CMK (cell line): Measurements from ENCODE around the gene CCDC157.

Source experiments
- DNase-seq: peaks from one replicate; pipeline ENCODE4 v3.0.0-alpha.2; 2010; ENCODE audit warnings: low read depth

The CCDC157 gene

DNA sequence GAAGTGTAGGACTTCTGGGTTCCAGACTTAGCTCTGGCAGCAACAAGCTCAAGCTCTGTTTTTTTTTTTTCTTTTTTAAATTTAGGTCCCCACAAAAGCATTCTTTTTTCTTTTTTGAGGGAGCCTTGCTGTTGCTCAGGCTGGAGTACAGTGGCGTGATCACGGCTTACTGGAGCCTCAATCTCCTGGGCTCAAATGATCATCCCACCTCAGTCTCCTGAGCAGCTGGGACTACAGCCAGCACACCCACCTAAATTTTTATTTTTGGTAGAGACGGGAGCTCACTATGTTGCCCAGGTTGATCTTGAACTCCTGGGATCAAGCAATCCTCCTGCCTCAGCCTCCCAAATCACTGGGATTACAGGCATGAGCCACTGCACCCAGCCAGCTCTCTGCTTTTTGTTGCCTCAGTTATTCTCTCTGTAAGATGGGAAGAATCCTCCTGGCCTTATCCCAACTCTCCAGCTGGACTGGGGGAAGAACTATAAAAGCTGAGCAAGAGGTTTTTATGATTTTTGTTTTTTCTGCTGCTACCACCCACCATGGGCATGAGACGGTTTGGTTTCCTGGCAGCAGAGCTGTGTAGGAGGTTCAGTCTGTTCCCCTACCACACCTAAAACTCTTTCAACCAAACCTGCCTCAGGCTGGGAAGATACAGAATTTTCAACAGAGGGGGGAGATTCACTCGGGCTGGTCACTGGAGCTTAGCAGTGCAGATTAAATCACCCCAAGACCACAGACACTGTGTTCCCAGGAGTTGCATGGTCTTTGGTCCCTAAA is 57.1 kb downstream of the CCDC157 start:
- no peak for DNase-seq

DNA sequence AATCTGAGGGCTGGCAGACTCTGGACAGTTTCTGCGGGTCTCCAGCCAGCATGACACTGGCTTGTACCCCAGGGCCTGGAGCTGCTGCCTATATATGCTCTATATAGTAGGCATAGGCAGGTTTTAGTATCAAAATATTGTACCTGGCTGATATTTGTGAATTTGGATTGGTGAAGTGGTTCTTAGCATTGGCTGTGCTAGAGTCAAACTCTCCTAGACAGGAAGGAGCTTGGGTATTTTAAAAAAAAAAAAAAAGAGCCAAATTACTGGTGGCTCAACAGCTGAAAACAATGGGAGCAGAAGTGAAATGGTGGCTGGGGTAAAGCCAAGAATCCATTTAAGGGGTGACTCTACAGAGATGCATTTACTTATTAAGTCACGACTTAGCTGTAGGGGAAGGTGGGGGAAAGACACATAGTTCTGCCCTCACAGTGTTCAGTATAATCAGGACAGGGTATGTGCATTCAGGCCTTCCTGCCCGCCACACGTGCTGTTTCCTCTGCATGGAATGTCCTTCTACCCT is 57.8 kb downstream of the CCDC157 start:
- no peak for DNase-seq

DNA sequence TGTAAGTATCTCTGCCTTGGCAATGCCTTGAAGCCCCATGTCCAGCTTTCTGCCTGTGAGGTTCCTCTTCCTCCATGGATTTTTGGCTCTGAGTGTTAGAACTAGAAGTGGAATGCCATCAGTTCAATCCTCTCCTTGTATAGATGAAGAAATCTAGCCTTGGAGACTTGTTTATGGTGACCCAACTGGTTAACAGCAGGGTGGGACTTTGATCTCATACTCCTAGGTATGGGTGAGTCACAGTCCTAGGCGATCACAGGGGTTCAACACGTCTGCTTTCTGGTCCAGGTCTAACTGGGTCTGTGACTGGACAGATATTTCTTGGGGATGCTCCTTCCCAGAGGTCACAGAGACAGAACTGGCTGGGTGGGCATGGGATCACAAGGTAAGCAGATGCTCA is 59.6 kb downstream of the CCDC157 start:
- no peak for DNase-seq

DNA sequence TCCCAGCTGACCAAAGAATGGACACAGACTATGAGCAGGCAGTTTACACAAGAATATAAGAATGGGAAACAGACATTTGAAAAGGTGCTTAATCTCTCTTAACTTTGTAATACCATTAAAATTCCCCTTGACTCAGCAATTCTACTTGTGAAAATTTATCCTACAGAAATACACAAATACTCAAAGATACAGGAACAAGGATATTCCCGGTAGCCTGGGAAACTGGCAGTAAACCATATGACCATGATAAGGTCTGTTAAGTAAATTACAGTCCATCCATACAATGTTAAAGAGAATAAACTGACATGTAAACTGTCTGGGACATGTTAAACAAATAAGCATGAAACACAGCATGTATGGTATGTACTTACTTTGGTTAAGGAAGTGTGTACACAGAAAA is 60.0 kb downstream of the CCDC157 start:
- DNase-seq: no peak

DNA sequence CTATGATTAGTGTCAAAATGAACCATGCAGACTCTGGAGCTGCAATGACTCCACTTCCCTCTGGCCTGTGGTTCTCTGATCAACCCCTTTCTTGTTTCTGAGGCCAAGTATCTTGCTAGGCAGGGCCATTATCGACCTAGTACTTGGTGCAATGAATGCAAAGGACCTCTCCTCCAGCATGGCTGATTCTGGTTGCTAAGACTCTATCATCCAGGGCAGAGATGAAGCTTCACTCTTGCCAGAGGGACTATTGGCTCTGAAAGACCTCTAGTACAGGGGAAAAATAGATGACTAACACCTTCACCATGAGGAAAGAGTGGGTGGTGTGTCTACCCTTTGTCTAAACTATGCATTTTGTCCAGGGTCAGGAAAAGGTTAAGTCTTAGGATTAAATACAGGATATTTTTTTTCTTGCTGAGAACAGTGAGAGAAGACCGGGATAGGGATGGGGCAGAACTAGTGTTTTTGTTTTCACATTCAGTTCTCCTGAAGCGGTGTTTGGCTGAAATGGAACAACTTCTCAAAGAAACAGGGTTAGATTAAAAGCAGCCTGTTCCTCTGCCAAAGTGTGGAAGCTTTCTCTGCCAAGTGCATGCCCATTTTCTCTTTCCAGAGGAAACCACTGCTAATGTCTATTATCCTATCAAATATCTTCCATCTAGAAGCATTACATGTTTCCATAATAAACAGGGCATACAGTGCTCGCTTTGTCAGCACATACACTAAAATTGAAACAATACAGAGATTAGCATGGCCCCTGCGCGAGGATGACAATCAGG is 63.7 kb downstream of the CCDC157 start:
- DNase-seq: no peak

DNA sequence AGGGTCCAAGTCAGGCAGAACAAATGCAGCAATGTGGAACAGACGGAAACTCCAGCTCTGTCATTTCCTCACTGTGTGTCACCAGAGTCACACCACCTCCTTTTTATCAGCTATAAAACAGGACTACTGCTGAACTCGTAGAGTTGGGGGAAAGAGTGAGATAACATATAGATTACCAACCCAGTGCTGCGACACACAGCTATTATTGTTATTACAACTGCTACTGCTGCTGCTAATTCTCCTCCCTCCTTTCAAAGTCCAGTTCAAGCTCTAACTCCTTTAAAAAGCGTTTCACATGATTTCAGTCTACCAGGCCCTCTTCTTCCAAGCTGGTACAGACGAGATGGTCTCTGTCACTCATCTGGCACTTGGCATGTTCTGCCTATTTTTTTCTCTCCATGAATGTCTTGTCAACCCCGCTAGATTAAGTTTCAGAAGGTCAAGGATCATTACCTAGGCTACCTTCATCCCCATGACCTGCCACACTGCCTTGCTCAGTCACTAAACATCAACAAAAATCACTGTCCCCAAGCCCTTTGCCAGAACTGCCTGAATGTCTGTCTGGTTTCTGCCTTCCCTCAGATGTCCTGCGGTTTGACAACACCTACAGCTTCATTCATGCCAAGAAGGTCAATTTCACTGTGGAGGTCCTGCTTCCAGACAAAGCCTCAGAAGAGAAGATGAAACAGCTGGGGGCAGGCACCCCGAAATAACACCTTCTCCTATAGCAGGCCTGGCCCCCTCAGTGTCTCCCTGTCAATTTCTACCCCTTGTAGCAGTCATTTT is 65.1 kb downstream of the CCDC157 start:
- no peak for DNase-seq

DNA sequence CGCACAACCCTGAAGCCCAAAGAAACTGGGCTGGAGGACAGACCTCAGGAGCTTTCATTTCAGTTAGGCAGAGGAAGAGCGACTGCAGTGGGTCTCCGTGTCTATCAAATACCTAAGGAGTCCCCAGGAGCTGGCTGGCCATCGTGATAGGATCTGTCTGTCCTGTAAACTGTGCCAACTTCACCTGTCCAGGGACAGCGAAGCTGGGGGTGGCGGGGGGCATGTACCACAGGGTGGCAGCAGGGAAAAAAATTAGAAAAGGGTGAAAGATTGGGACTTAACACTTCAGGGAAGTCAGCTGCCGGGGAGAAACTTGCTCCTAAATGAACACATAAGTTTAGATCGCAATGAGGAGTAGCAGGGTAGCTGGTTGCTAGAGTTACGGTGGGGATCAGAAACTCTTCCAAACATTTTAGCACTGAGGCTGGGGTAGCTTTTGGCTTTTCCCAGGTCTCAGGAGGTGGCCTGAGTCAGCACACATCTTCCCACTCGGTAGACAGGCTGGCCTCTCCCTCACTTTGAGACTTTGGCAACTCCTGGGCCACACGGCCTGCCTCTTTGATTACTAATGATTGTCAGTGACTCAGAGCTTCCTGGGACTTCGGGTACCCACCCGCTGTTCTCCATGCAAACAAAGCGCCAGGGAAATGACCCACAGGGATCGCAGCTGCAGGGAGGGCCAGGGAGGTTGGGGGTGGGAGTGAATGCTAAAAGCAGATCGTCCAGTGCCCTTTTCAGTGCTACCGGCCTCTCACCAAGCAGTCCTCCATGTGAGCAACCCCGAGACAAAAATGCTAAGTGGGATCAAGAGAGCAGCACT is 65.9 kb downstream of the CCDC157 start:
- DNase-seq: no peak

DNA sequence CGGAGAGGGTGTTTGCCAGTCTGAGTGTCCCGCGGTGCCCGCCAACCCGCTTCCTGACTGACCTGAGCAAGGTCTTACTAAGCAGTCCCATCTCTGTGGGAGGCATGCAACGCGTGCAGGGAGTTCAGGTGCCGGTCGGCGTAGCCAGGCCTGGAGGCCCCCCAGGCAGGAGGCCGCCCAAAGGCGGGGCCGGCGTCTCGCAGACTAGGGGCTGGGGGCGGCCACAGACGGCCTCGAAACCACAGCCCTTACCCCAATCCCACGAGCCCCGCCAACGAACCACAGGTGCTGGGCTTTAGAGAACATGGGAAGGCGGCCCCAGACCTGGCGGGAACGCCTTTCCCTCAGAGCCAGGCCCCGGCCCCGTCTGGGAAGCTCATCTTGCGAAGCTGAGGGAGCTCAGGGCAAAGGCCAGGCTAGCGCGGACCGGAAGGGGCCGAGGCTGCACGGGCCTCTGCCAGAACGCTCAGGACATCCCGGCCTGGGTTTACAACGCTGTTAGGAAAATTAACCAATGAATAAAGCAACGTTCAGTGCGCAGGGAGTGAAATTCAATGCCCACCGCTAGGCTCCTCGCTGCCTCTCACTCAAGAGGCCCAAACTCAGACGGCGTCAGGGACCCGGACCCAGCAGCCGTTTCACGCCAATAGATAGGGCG is 66.6 kb downstream of the CCDC157 start:
- DNase-seq: no peak

DNA sequence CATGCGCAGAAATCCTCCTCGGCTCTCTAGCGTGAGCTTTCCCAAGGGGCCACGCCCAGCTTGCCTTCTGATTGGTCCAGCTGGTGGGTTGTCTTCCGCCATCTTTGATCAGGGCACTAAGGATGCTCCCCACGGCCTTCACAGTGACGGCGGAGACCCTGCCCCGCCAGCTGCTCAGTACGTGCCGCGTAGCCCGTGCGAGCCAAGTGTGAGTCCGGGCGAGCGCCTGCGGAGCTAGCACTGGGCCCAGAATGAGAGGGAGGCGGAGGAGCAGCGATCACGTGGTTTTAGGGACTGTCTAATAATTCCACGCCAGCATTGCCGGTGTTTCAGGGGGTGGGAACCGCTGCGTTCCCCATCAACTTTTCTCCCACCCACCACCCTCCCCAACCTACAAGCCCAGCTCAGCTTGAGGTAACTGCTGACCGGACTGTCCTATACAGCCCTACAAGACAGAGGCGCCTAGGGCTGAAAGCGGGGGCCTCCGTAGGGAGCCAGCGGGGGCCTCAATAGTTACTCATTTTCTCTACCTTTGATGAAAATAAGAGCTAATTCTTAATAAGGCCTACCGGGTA is 67.2 kb downstream of the CCDC157 start:
- peak; percentile 98 for DNase-seq

DNA sequence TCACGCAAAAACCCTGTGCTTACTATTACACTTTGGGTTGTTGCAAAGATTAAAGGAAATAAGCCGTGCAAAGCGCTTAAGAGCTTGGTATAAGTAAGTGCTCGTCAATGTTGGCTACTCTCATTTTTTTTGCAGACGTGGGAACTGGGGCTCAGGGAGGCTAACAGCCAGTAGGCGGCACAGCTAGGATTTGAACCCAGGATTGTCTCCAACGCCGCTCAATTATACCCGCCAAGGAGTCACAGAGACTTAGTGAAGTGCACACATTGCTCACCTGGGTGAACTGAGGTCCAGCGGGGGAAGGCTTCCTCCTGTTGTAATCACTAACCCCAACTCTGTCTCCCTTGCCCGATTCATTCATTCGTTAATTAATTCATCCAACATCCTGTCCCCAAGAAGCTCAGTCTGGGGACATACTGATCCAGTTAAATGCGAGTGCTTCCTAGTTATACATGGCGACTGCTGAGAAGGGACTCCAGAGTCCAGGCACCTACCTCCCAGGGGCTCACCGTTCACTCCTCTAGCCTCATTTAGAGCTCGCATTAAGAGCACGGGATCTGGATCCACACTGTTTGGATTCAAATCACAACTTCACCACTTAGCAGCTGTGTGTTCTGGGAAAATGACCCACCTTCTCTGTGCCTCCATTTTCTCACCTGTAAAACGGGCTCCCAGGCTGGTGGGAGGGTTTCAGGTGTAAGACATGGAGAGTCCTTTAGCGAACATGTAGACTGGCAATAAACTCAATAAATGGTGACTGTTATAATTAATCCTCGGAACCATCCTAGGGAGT is 67.9 kb downstream of the CCDC157 start:
- no peak for DNase-seq

DNA sequence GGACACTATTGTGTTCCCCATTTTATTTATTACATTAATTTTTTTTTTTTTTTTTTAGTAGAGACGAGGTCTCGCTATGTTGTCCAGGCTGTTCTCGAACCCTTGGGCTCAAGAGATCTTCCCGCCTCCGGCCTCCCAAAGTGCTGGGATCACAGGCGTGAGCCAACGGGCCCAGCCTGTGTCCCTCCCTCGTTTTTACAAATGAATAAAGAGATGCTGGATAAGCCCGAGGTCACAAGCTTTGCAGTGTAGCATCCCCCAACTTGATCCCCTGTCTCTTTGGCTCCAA is 68.5 kb downstream of the CCDC157 start:
- no peak for DNase-seq

DNA sequence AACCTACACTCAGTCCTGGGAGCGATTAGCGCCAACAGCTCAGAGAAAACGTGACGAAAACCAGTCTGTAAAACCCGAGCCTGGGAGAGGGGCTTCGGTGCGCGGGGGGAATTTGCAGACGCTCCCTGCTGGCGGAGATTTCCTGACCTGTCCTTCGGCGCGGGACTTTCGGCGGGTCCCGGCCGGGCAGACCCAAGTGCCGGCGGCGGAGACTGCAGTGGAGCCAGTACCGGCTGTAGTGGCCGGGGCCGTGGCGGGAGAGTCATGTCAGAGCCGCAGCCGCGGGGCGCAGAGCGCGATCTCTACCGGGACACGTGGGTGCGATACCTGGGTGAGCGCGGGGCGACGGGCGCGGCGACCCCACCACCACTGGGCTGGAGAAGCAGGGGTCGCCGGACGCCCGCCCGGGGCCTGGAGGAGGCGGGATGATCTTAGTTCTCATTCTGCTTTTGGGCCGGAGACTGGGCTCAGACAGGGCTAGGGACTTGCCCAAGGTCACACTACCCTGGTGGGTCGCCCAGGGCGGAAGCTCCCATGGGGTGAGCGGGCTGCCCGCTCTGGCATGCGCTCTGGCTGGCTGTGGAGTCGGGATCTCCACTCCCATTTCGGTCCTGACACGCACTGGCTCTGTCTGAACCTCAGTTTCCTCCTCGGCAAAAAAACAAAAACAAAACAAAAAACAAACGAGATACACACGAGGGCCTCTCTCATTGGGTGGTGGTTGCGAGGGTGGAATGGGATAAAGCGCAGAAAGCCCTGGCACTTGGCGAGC is 69.0 kb downstream of the CCDC157 start, which contains the start of gene MTFP1:
TSS of gene MTFP1 (plus strand) at position 153 of the 772 bp plus-strand sequence. CDS start at position 265, 112 bp downstream.
- no peak for DNase-seq
